BJ (cell line): ENCODE data around the gene SLC6A17. TPM values are rescaled to one million over a fixed set of nuclear protein-coding genes. Genes with fewer than 3 reads are reported as not detected.

Source experiments
- CTCF ChIA-PET: fragments of 350-600 bp; formaldehyde crosslinking; extraction: SDS; loops from one replicate; lab custom pipeline; 2021; ENCODE audit warnings: antibody characterized with exemption, inconsistent platforms; lab: Yijun Ruan, JAX
- POLR2A ChIA-PET: fragments of 300-600 bp; sonication (Branson Sonifier 250); formaldehyde crosslinking; extraction: SDS; loops from one replicate; lab custom pipeline; 2021; ENCODE audit warnings: antibody characterized with exemption; lab: Charles Lee
- DNase-seq: peaks from one replicate; pipeline ENCODE4 v3.0.0-alpha.2; 2011; ENCODE audit warnings: low read depth
- H3K27me3 ChIP-seq: 2 replicates; pipeline ENCODE4 v1.6.0; 2011; ENCODE audit warnings: low read length; ENCODE audit not compliant: control insufficient read depth, insufficient read depth
- H3K36me3 ChIP-seq: 2 replicates; pipeline ENCODE4 v1.5.1; 2011; ENCODE audit warnings: low read length; ENCODE audit not compliant: control insufficient read depth, insufficient read depth
- H3K4me3 ChIP-seq: 2 replicates; pipeline ENCODE4 v1.5.1; 2011; ENCODE audit warnings: low read depth, mild to moderate bottlenecking, control low read depth, low read length
- polyA minus RNA-seq: library from RNA; depleted of rRNA, polyadenylated mRNA; stranded (reverse); fragments of >200 nt; gene quantifications from 2 replicates; pipeline ENCODE4 v1.2.3, GENCODE V29; 2011; rRNA and poly(A)+ RNA removed
- polyA plus RNA-seq: library from polyadenylated mRNA; depleted of rRNA; stranded (reverse); fragments of >200 nt; gene quantifications from 2 replicates; pipeline ENCODE4 v1.2.3, GENCODE V29; 2011; rRNA removed
- TF ChIP-seq, protein P1 (sequence below): IDR thresholded peaks from 2 replicates; pipeline ENCODE4 v1.5.1; 2011; ENCODE audit warnings: low read depth, mild to moderate bottlenecking, control low read depth, inconsistent platforms, low read length, moderate library complexity; ENCODE audit not compliant: insufficient read depth

The SLC6A17 gene
- polyA plus RNA-seq (0.85 and 1.6 TPM in 2 replicates), polyA minus RNA-seq (2.0 and 4.8 TPM in 2 replicates)

DNA sequence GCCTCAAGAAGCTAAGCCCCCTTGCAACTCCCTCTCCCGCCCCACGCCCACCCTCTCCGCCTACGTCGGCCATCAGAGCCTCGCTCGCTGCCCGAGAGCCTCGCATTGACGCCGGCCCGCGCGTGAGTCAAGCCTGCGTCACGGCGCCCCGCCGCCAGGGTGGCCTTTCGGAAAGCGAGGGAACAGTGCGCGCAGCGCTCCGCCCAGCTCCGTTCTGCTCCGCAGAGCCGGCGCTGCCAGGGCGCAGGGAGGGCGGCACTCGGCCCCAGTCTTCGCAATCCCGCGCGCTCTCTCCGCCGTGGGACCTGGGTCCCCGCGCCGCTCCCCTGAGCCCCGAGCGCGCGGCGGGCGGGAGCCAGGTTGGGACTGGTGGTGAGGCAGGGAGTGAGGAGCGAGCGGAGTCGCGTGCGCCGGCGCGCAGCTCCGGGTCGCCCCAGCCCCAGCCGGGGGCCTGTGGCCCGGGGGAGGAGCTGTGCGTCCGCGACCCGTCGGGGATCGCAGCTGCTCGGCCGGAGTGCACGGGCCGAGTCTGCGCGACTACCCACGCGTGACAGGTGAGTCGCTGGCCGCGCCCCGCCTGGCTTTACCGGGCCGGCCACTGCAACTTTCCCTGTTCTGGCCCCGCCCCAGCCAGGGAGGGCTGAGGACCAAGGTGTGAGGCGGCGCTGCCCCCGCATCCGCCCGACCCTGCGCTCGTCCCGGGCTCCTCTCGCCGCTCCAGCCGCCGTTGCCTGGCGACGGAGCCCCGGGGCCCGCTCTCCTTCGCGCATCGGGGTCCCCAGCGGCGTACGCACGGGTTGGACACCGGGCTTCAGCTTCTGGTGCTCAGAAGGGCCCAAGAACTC lies at the start of gene SLC6A17:
TSS of gene SLC6A17 (plus strand) at position 165 of the 845 bp plus-strand sequence. CDS start 16,436 bp downstream, outside the sequence.
- Histone ChIP-seq H3K36me3 (no peaks in the 10 kb centered on the region), H3K27me3 (peaks cover 15% of the 10 kb centered on the region), H3K4me3 (peak within 1 kb of the TSS; percentile 42)
- ChIA-PET CTCF (interaction anchor here (0.6 to 1.6 kb wide), 6 partner anchors 10 to 121 kb away, joined by 3 to 8 read pairs (median 4); no protein-coding TSS in a partner anchor), POLR2A (interaction anchor here (0.6 kb wide), 1 partner anchor 18 kb away, joined by 4 read pairs; no protein-coding TSS in a partner anchor)
- no peak for DNase-seq
- TF ChIP-seq, protein P1, sequence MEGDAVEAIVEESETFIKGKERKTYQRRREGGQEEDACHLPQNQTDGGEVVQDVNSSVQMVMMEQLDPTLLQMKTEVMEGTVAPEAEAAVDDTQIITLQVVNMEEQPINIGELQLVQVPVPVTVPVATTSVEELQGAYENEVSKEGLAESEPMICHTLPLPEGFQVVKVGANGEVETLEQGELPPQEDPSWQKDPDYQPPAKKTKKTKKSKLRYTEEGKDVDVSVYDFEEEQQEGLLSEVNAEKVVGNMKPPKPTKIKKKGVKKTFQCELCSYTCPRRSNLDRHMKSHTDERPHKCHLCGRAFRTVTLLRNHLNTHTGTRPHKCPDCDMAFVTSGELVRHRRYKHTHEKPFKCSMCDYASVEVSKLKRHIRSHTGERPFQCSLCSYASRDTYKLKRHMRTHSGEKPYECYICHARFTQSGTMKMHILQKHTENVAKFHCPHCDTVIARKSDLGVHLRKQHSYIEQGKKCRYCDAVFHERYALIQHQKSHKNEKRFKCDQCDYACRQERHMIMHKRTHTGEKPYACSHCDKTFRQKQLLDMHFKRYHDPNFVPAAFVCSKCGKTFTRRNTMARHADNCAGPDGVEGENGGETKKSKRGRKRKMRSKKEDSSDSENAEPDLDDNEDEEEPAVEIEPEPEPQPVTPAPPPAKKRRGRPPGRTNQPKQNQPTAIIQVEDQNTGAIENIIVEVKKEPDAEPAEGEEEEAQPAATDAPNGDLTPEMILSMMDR, result peak; percentile 30; the same call in 1 of the 2 replicates

DNA sequence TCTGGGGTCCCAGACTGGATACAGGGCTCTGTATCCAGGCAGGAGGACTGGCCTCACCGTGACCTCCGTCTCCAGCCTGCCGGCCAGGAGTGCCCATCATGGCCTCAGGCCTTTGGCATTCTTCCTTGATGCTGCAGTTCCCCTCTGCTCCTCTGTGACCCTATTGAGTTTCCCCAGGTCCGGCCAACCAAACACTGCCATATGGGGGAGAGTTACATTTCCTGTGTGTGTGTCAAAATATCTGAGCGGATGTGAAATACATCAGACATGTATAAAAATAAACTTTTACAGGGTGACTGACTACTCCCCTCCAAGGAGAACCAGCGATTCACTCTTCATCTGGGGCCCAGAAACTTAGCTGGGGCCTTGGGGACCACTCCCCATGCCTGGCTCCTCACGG lies 48.2 kb upstream of the SLC6A17 start:
- POLR2A ChIA-PET, result no interaction called here
- Histone ChIP-seq H3K36me3 (no peaks in the 10 kb centered on the region), H3K27me3 (no peaks in the 10 kb centered on the region), H3K4me3 (no peak overlapping the region)
- DNase-seq, result no peak
- CTCF ChIA-PET, result interaction anchor here (0.6 to 15.1 kb wide), 7 partner anchors 13 to 359 kb away, joined by 3 to 345 read pairs (median 4); partner anchors contain the start of gene STRIP1
- TF ChIP-seq, protein P1, result no peak

DNA sequence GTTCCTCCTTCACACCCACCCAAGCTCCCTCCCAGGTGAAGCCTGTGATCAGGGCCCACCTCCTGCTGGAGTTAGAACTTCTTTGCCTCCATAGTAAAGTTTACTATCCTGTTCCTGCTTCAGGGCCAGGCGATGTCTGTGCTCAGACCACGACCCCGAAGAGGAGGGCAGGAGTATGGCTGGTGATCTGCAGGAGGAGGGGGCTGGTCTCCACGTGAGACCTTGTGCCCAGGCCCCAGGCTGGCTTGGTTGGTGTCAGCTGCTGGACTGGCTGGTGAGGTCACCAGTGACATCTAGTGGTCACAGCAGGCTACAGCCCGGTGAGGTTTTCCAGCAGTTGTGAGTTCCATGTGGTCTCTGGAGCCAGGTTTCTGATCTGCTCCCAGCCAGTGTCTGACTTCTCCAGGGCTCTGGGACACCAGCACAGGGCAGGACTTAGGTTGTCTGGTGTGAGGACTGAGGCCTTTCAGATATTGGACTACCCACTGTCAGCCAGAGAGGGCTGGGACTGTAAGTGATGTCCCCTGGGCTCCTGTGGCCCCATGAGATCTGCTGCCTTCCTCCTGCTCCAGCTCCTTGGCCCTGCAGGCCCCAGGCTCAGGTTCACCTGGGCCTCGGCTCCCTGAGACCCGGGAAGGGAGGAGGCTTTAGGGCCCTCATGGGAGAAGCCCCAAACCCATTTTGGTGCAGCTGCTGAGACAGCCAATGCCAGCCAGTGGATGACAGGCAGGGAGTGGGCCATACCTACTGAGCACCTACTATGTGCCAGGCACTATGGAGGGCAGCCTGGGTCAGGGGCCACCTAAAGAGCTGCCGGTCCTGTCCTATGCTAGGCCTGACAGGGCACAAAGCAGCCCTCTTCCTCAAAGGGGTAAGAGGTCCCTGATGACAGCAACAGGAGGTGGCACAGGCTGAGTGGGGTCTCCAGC lies 44.0 kb upstream of the SLC6A17 start:
- CTCF ChIA-PET, result interaction anchor here (0.7 to 15.1 kb wide), 26 partner anchors 7 to 354 kb away, joined by 3 to 345 read pairs (median 5); partner anchors contain the start of genes AHCYL1, ALX3, STRIP1 and UBL4B
- H3K27me3 ChIP-seq, result no peaks in the 10 kb centered on the region
- POLR2A ChIA-PET, result interaction anchor here (0.5 kb wide), 1 partner anchor 18 kb away, joined by 7 read pairs; no protein-coding TSS in a partner anchor
- H3K4me3 ChIP-seq, result no peak overlapping the region
- H3K36me3 ChIP-seq, result no peaks in the 10 kb centered on the region; the same call in 1 of the 2 replicates
- TF ChIP-seq, protein P1, result peak; percentile 90
- DNase-seq, result no peak

DNA sequence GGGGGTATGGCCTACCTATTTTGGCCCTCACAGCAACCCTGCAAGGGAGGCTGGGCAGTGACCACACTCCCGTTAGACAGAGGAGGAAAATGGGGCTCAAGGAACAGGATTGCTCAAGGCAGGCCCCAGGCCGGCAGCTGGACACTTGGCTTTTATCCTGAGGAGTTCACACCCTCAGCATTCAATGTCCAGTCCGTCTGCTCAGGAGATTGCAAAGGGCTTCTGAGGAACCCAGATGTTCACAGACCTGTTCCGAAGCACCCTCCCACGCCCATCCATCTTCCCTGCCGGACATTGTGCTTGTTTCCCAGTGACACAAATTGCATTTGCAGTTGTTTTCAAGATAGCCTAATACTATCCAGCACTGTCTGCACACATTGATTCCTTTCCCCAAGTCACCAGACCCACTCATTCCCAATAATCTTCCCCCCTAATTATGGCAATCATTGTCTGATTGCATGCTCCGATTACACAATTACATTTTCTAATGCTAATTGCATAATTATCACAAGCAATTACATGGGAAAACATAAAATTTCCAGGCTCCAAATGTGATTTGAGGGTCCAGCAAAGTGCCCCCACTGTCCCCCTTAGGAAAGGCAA lies 42.3 kb upstream of the SLC6A17 start:
- TF ChIP-seq, protein P1, result no peak
- DNase-seq, result no peak
- ChIA-PET POLR2A (no interaction called here), CTCF (interaction anchor here (4.8 to 15.1 kb wide), 3 partner anchors 9 to 53 kb away, joined by 36 to 345 read pairs (median 246); no protein-coding TSS in a partner anchor)
- Histone ChIP-seq H3K27me3 (peaks cover 4% of the 10 kb centered on the region; the same call in 1 of the 2 replicates), H3K4me3 (no peak overlapping the region), H3K36me3 (no peaks in the 10 kb centered on the region; the same call in 1 of the 2 replicates)
